ENCODE results near the gene STK17B. TPM values are rescaled to one million over a fixed set of nuclear protein-coding genes. Genes with fewer than 3 reads are reported as not detected.

The STK17B gene
- total and polyA plus RNA-seq, 2 of the 13 experiments (the other 11 are each of a cell fraction or from before 2014, with no cell fraction given), result 1.6 to 4.5 TPM

DNA sequence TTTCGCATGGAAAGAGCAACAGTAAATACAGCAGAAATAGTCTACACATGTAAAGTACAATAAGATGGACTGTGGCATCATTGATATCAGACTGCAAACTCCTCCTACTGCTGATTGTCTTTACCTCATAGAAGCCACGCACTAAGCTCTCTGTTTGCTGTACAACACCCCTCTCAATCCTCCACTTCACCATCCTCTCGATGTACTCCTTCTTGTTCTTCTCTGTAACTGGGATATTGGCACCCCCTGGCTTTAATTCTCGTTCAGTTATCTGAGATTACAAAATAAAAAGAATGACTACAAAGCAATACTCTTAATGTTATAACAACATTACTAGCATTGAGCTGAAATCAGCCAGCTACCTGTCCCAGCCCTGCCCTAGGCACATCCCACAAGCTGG lies 49.3 kb upstream of the STK17B start:
- no TSS peak for BruUV-seq (replicated peaks)
- POLR2A ChIA-PET, result no interaction called here

GRCh38 chr2:196219671-196220070 lies 48.3 kb upstream of the STK17B start:
- H3K36me3 ChIP-seq (replicated peaks in 1 of 2; ENCODE audit: control insufficient read depth in 1 of 2, insufficient read depth in 2 of 2, low read length in 2 of 2), result no peaks in the 10 kb centered on the region
- peaks cover 0 to 7% of the 10 kb centered on the region in 2 experiments; a peak in 1 of 5 replicates for H3K27me3 ChIP-seq (ENCODE audit: control insufficient read depth in 1 of 2, insufficient read depth in 2 of 2, low read length in 2 of 2)
- H2AFZ ChIP-seq (ENCODE audit: low read length), result no peak overlapping the region
- in situ Hi-C loops (cut with HindIII; ENCODE audit: extremely low pct_ligation_motif_present, low pct_unique_long_range_greater_than_20kb), result no loop called here
- no TSS peak for BruUV-seq (replicated peaks)
- intact Hi-C loops (cut with micrococcal nuclease; ENCODE audit: unreplicated experiment), result no loop called here
- ChIA-PET POLR2A (no interaction called here), CTCF (ENCODE audit: low intra/inter-chr PET ratio, low total read pairs) (no interaction called here)
- no peaks in the 10 kb centered on the region for H4K20me1 ChIP-seq (ENCODE audit: insufficient read depth, low read length)
- H3K9me3 ChIP-seq (ENCODE audit: low read length), result no peaks in the 10 kb centered on the region
- H3K4me2 ChIP-seq (ENCODE audit: low read depth, low read length), result no peak overlapping the region
- DNase-seq (ENCODE audit: low spot score) (no peak), ATAC-seq (no peak), FAIRE-seq (no peak)
- no peak overlapping the region for H3K4me3 ChIP-seq (replicated peaks in 1 of 3; ENCODE audit: insufficient read depth in 1 of 3, low read depth in 2 of 3, low read length in 3 of 3)
- H3K4me1 ChIP-seq (ENCODE audit: insufficient read depth, low read length), result no peaks in the 10 kb centered on the region
- no peaks in the 10 kb centered on the region for H3K79me2 ChIP-seq (ENCODE audit: insufficient read depth, low read length)
- H3K9ac ChIP-seq (ENCODE audit: insufficient read depth, low read depth, low read length), result no peak overlapping the region
- 2% methylated on average over 3 of the region's 3 CpGs for WGBS (ENCODE audit: low lambda C conversion rate)
- no peak overlapping the region for H3K27ac ChIP-seq (ENCODE audit: extremely low read length, insufficient read depth, low read length)
- TF ChIP-seq ZSCAN25 (CRISPR knock-in tag; IDR thresholded peaks at IDR 0.05), result no peak
- no peak for TF ChIP-seq MTA3 (CRISPR knock-in tag; IDR thresholded peaks at IDR 0.05)
- no peak for TF ChIP-seq LRRFIP1 (CRISPR knock-in tag; conservative IDR thresholded peaks at IDR 0.05)
- no peak for TF ChIP-seq SMARCC2 (IDR thresholded peaks at IDR 0.05)
- TF ChIP-seq ZNF790 (CRISPR knock-in tag; IDR thresholded peaks at IDR 0.05; ENCODE audit: borderline replicate concordance), result no peak
- no peak for TF ChIP-seq U2AF2 (IDR thresholded peaks at IDR 0.05; ENCODE audit: low read depth, low read length)
- no peak for TF ChIP-seq BRCA1 (CRISPR knock-in tag; IDR thresholded peaks at IDR 0.05)
- TF ChIP-seq XBP1 (CRISPR knock-in tag; IDR thresholded peaks at IDR 0.05), result no peak
- no peak for TF ChIP-seq FOXK2 (IDR thresholded peaks at IDR 0.05)
- TF ChIP-seq KLF15 (CRISPR knock-in tag; IDR thresholded peaks at IDR 0.05; ENCODE audit: borderline replicate concordance), result no peak
- no peak for TF ChIP-seq YY1 (IDR thresholded peaks at IDR 0.05; ENCODE audit: insufficient read depth, insufficient replicate concordance, low read depth, low read length)
- no peak for TF ChIP-seq ZFY (CRISPR knock-in tag; IDR thresholded peaks at IDR 0.05)
- TF ChIP-seq ZNF792 (CRISPR knock-in tag; IDR thresholded peaks at IDR 0.05), result no peak
- no peak for TF ChIP-seq ZNF883 (CRISPR knock-in tag; IDR thresholded peaks at IDR 0.05; ENCODE audit: not compliant biosample characterization)

More for the DNA sequence above, 49.3 kb upstream of the STK17B start:
- Histone ChIP-seq H3K36me3 (replicated peaks in 1 of 2; ENCODE audit: control insufficient read depth in 1 of 2, insufficient read depth in 2 of 2, low read length in 2 of 2) (no peaks in the 10 kb centered on the region), H3K4me2 (ENCODE audit: low read depth, low read length) (no peak overlapping the region), H3K9ac (ENCODE audit: insufficient read depth, low read depth, low read length) (no peak overlapping the region), H2AFZ (ENCODE audit: low read length) (no peak overlapping the region), H4K20me1 (ENCODE audit: insufficient read depth, low read length) (no peaks in the 10 kb centered on the region), H3K79me2 (ENCODE audit: insufficient read depth, low read length) (no peaks in the 10 kb centered on the region), H3K27ac (ENCODE audit: extremely low read length, insufficient read depth, low read length) (no peak overlapping the region), H3K27me3 (ENCODE audit: control insufficient read depth in 1 of 2, insufficient read depth in 2 of 2, low read length in 2 of 2) (peaks cover 0 to 7% of the 10 kb centered on the region in 2 experiments; a peak in 1 of 5 replicates), H3K4me3 (replicated peaks in 1 of 3; ENCODE audit: insufficient read depth in 1 of 3, low read depth in 2 of 3, low read length in 3 of 3) (no peak overlapping the region), H3K9me3 (ENCODE audit: low read length) (no peaks in the 10 kb centered on the region), H3K4me1 (ENCODE audit: insufficient read depth, low read length) (no peaks in the 10 kb centered on the region)
- WGBS (ENCODE audit: low lambda C conversion rate), result 1% methylated on average over 4 of the region's 4 CpGs
- TF ChIP-seq HMGA1 (CRISPR knock-in tag; conservative IDR thresholded peaks at IDR 0.05) (no peak), POLR2AphosphoS5 (IDR thresholded peaks at IDR 0.05; ENCODE audit: low read depth, low read length) (no peak), ZNF572 (CRISPR knock-in tag; IDR thresholded peaks at IDR 0.05) (no peak), ESRRA (CRISPR knock-in tag; IDR thresholded peaks at IDR 0.05; ENCODE audit: low read depth) (no peak), KLF13 (CRISPR knock-in tag; IDR thresholded peaks at IDR 0.05) (no peak), GATAD1 (CRISPR knock-in tag; IDR thresholded peaks at IDR 0.05) (no peak), ARNT (IDR thresholded peaks at IDR 0.05) (no peak), FLYWCH1 (CRISPR knock-in tag; IDR thresholded peaks at IDR 0.05) (no peak), JUN (CRISPR knock-in tag; IDR thresholded peaks at IDR 0.05) (no peak), ARID2 (CRISPR knock-in tag; IDR thresholded peaks at IDR 0.05; ENCODE audit: borderline replicate concordance) (no peak), ZBTB42 (CRISPR knock-in tag; IDR thresholded peaks at IDR 0.05) (no peak), ATAD3A (CRISPR knock-in tag; IDR thresholded peaks at IDR 0.05) (no peak), ZFX (CRISPR knock-in tag; IDR thresholded peaks at IDR 0.05; ENCODE audit: low read depth) (no peak), ZNF776 (CRISPR knock-in tag; IDR thresholded peaks at IDR 0.05) (no peak), RCOR2 (CRISPR knock-in tag; IDR thresholded peaks at IDR 0.05) (no peak)
- TF ChIP-seq, protein P1, sequence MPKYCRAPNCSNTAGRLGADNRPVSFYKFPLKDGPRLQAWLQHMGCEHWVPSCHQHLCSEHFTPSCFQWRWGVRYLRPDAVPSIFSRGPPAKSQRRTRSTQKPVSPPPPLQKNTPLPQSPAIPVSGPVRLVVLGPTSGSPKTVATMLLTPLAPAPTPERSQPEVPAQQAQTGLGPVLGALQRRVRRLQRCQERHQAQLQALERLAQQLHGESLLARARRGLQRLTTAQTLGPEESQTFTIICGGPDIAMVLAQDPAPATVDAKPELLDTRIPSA (CRISPR knock-in tag; IDR thresholded peaks at IDR 0.05; ENCODE audit: borderline replicate concordance), result no peak
- in situ Hi-C loops (cut with HindIII; ENCODE audit: extremely low pct_ligation_motif_present, low pct_unique_long_range_greater_than_20kb) (no loop called here), intact Hi-C loops (cut with micrococcal nuclease; ENCODE audit: unreplicated experiment) (no loop called here)
- ATAC-seq (no peak), FAIRE-seq (no peak), DNase-seq (ENCODE audit: low spot score) (no peak)
- CTCF ChIA-PET (ENCODE audit: low intra/inter-chr PET ratio, low total read pairs), result no interaction called here

Measured in HepG2 (cell line).